ENCODE results near the gene ZBTB7C.

The ZBTB7C gene

DNA sequence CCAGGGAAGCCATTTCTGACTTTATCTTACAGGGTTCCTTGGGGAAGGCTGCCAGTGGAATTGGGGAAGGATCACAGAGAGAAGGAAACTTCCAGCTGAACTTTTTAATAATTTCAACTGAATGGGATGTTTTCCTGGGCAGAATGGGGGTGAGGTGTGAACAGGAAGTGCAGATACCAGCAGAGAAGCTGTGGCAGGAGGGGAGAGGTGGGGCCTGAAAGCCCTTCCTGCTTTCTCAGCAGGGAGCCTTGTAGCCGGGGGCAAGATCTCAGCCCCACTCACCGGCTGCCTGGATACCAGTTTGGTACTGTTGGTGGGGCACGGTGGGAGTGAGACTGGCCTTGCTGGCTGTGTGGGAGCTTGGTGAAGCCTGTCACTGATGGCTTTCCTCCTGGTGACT is 170.5 kb downstream of the ZBTB7C start:
- H3K4me3 ChIP-seq (ENCODE audit: low read length): no peak overlapping the region
- H3K27ac ChIP-seq (ENCODE audit: low read length): no peak overlapping the region
- no peaks in the 10 kb centered on the region for H3K27me3 ChIP-seq (ENCODE audit: control insufficient read depth, insufficient read depth, low read length)
- DNase-seq (ENCODE audit: low read depth, low spot score): no peak
- no peaks in the 10 kb centered on the region for H3K4me1 ChIP-seq (ENCODE audit: control insufficient read depth, insufficient read depth, low read length)
- no peaks in the 10 kb centered on the region for H3K36me3 ChIP-seq (ENCODE audit: control insufficient read depth, insufficient read depth, low read length)
- no peaks in the 10 kb centered on the region for H3K9me3 ChIP-seq (ENCODE audit: control insufficient read depth, insufficient read depth, low read length)
- no CpG with 5 or more reads among the region's 3 CpGs for WGBS (ENCODE audit: insufficient coverage, insufficient read length)

DNA sequence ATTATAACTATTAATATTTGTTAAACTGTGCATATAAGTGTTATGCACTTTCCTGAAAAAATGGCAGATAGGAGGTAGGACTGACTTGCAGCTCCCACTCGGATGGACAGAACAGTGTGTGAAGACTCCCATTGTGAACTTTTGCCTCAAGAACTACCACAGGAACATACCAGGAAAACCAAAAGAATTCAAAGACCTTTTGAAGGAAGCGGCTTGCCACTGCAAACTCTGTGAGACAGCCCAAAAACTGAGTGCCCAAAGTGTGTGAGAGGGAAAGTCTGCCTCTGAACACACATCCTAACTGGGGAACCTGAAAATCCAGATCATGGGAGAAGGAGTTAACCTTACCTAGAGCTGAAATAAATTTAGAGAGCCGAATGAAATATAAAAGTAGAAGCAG is 171.0 kb downstream of the ZBTB7C start:
- H3K36me3 ChIP-seq (ENCODE audit: control insufficient read depth, insufficient read depth, low read length): no peaks in the 10 kb centered on the region
- no CpG with 5 or more reads among the region's 3 CpGs for WGBS (ENCODE audit: insufficient coverage, insufficient read length)
- no peaks in the 10 kb centered on the region for H3K4me1 ChIP-seq (ENCODE audit: control insufficient read depth, insufficient read depth, low read length)
- no peaks in the 10 kb centered on the region for H3K9me3 ChIP-seq (ENCODE audit: control insufficient read depth, insufficient read depth, low read length)
- H3K4me3 ChIP-seq (ENCODE audit: low read length): no peak overlapping the region
- H3K27ac ChIP-seq (ENCODE audit: low read length): no peak overlapping the region
- no peaks in the 10 kb centered on the region for H3K27me3 ChIP-seq (ENCODE audit: control insufficient read depth, insufficient read depth, low read length)
- no peak for DNase-seq (ENCODE audit: low read depth, low spot score)

GRCh38 chr18:48236822-48237221 is 172.4 kb downstream of the ZBTB7C start:
- Histone ChIP-seq H3K4me3 (ENCODE audit: low read length) (no peak overlapping the region), H3K36me3 (ENCODE audit: control insufficient read depth, insufficient read depth, low read length) (0 out of 2 replicates have a peak, but pooled peaks cover 1% of the 10 kb centered on the region), H3K9me3 (ENCODE audit: control insufficient read depth, insufficient read depth, low read length) (no peaks in the 10 kb centered on the region), H3K4me1 (ENCODE audit: control insufficient read depth, insufficient read depth, low read length) (no peaks in the 10 kb centered on the region; the same call in 1 of the 2 replicates), H3K27ac (ENCODE audit: low read length) (no peak overlapping the region), H3K27me3 (ENCODE audit: control insufficient read depth, insufficient read depth, low read length) (no peaks in the 10 kb centered on the region)
- no CpG with 5 or more reads among the region's 2 CpGs for WGBS (ENCODE audit: insufficient coverage, insufficient read length)
- no peak for DNase-seq (ENCODE audit: low read depth, low spot score)

DNA sequence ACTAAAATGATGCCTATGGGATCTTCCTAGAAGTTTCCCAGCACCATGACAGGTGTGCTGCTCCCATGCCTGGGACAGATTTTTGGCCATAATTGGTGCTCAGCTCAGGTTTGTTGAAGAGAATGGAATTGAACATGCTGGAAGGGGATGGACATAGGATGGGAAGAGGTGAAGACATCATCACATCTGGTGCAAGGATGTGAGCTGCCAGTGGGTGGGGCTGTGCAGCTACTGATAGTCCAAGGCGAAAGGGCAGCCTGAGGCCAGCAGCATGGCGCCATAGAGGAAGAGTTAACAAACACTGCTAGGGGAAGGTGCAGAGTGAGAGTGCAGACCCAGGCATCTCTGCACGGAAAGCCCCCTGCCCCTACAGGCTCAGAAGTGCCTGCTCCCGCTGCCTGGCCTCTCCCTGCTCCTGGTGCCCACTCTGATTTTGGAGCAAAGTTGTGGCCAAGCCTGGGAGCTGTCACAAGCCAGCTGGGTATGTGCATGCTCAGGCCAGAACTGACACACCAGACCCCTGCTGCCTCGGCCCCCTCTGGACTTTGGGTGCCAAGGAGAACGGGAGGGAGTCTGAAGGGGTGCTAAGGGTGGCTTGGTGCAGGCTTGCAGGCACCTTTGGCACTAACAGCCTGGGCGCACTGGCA is 178.6 kb downstream of the ZBTB7C start:
- H3K9me3 ChIP-seq (ENCODE audit: control insufficient read depth, insufficient read depth, low read length): no peaks in the 10 kb centered on the region
- no peaks in the 10 kb centered on the region for H3K27me3 ChIP-seq (ENCODE audit: control insufficient read depth, insufficient read depth, low read length)
- H3K27ac ChIP-seq (ENCODE audit: low read length): no peak overlapping the region
- no peak overlapping the region for H3K4me3 ChIP-seq (ENCODE audit: low read length)
- H3K36me3 ChIP-seq (ENCODE audit: control insufficient read depth, insufficient read depth, low read length): 0 out of 2 replicates have a peak, but pooled peaks cover 2% of the 10 kb centered on the region
- no peaks in the 10 kb centered on the region; the same call in 1 of the 2 replicates for H3K4me1 ChIP-seq (ENCODE audit: control insufficient read depth, insufficient read depth, low read length)
- no CpG with 5 or more reads among the region's 7 CpGs for WGBS (ENCODE audit: insufficient coverage, insufficient read length)
- peak; percentile 48 for DNase-seq (ENCODE audit: low read depth, low spot score)

- DNase-seq (ENCODE audit: low read depth, low spot score): no peak
These were observed 179.6 kb downstream of the ZBTB7C start for GRCh38 chr18:48229552-48229981.

GRCh38 chr18:48228841-48229240 is 180.3 kb downstream of the ZBTB7C start:
- WGBS (ENCODE audit: insufficient coverage, insufficient read length): no CpG with 5 or more reads among the region's 10 CpGs
- no peak overlapping the region for H3K27ac ChIP-seq (ENCODE audit: low read length)

More at GRCh38 chr18:48229552-48229981, 179.6 kb downstream of the ZBTB7C start:
- no peaks in the 10 kb centered on the region; the same call in 1 of the 2 replicates for H3K4me1 ChIP-seq (ENCODE audit: control insufficient read depth, insufficient read depth, low read length)
- no peaks in the 10 kb centered on the region for H3K9me3 ChIP-seq (ENCODE audit: control insufficient read depth, insufficient read depth, low read length)
- 0 out of 2 replicates have a peak, but pooled peaks cover 2% of the 10 kb centered on the region for H3K36me3 ChIP-seq (ENCODE audit: control insufficient read depth, insufficient read depth, low read length)
- no peak overlapping the region for H3K4me3 ChIP-seq (ENCODE audit: low read length)
- no peak overlapping the region for H3K27ac ChIP-seq (ENCODE audit: low read length)
- H3K27me3 ChIP-seq (ENCODE audit: control insufficient read depth, insufficient read depth, low read length): no peaks in the 10 kb centered on the region
- no CpG with 5 or more reads among the region's 8 CpGs for WGBS (ENCODE audit: insufficient coverage, insufficient read length)

GRCh38 chr18:48228301-48228715 is 180.9 kb downstream of the ZBTB7C start:
- Histone ChIP-seq H3K4me3 (ENCODE audit: low read length) (no peak overlapping the region), H3K27ac (ENCODE audit: low read length) (no peak overlapping the region), H3K36me3 (ENCODE audit: control insufficient read depth, insufficient read depth, low read length) (0 out of 2 replicates have a peak, but pooled peaks cover 2% of the 10 kb centered on the region), H3K27me3 (ENCODE audit: control insufficient read depth, insufficient read depth, low read length) (no peaks in the 10 kb centered on the region), H3K4me1 (ENCODE audit: control insufficient read depth, insufficient read depth, low read length) (no peaks in the 10 kb centered on the region; the same call in 1 of the 2 replicates), H3K9me3 (ENCODE audit: control insufficient read depth, insufficient read depth, low read length) (no peaks in the 10 kb centered on the region)
- no peak for DNase-seq (ENCODE audit: low read depth, low spot score)
- WGBS (ENCODE audit: insufficient coverage, insufficient read length): no CpG with 5 or more reads among the region's 2 CpGs

More at GRCh38 chr18:48228841-48229240, 180.3 kb downstream of the ZBTB7C start:
- Histone ChIP-seq H3K9me3 (ENCODE audit: control insufficient read depth, insufficient read depth, low read length) (no peaks in the 10 kb centered on the region), H3K4me3 (ENCODE audit: low read length) (no peak overlapping the region), H3K36me3 (ENCODE audit: control insufficient read depth, insufficient read depth, low read length) (0 out of 2 replicates have a peak, but pooled peaks cover 2% of the 10 kb centered on the region), H3K27me3 (ENCODE audit: control insufficient read depth, insufficient read depth, low read length) (no peaks in the 10 kb centered on the region), H3K4me1 (ENCODE audit: control insufficient read depth, insufficient read depth, low read length) (no peaks in the 10 kb centered on the region; the same call in 1 of the 2 replicates)
- no peak for DNase-seq (ENCODE audit: low read depth, low spot score)

GRCh38 chr18:48227206-48227605 is 182.0 kb downstream of the ZBTB7C start:
- Histone ChIP-seq H3K4me3 (ENCODE audit: low read length) (no peak overlapping the region), H3K9me3 (ENCODE audit: control insufficient read depth, insufficient read depth, low read length) (no peaks in the 10 kb centered on the region), H3K27me3 (ENCODE audit: control insufficient read depth, insufficient read depth, low read length) (no peaks in the 10 kb centered on the region), H3K4me1 (ENCODE audit: control insufficient read depth, insufficient read depth, low read length) (no peaks in the 10 kb centered on the region; the same call in 1 of the 2 replicates), H3K36me3 (ENCODE audit: control insufficient read depth, insufficient read depth, low read length) (0 out of 2 replicates have a peak, but pooled peaks cover 2% of the 10 kb centered on the region), H3K27ac (ENCODE audit: low read length) (no peak overlapping the region)
- WGBS (ENCODE audit: insufficient coverage, insufficient read length): no CpG with 5 or more reads among the region's 6 CpGs
- DNase-seq (ENCODE audit: low read depth, low spot score): no peak

DNA sequence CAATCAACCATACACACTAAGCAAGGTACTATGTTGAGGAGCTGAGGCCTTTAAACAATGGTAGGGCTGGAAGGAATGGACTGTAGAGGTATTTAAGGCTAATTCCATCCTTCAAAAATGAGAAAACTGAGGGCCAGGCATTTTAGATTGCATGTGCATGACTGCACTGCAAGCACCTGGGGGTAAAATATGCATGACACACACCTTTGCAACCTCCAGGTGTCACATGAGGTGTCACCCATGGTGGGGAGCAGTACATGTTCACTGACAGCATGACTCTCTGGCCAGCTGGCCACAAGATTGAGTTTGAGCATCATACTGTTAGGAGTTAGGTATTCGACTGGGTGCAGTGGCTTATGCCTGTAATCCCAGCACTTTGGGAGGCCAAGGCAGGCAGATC is 182.8 kb downstream of the ZBTB7C start:
- H3K9me3 ChIP-seq (ENCODE audit: control insufficient read depth, insufficient read depth, low read length): no peaks in the 10 kb centered on the region
- no peak for DNase-seq (ENCODE audit: low read depth, low spot score)
- no CpG with 5 or more reads among the region's 1 CpG for WGBS (ENCODE audit: insufficient coverage, insufficient read length)
- H3K27me3 ChIP-seq (ENCODE audit: control insufficient read depth, insufficient read depth, low read length): no peaks in the 10 kb centered on the region
- no peak overlapping the region for H3K27ac ChIP-seq (ENCODE audit: low read length)
- H3K4me3 ChIP-seq (ENCODE audit: low read length): no peak overlapping the region
- no peaks in the 10 kb centered on the region for H3K36me3 ChIP-seq (ENCODE audit: control insufficient read depth, insufficient read depth, low read length)
- H3K4me1 ChIP-seq (ENCODE audit: control insufficient read depth, insufficient read depth, low read length): no peaks in the 10 kb centered on the region

DNA sequence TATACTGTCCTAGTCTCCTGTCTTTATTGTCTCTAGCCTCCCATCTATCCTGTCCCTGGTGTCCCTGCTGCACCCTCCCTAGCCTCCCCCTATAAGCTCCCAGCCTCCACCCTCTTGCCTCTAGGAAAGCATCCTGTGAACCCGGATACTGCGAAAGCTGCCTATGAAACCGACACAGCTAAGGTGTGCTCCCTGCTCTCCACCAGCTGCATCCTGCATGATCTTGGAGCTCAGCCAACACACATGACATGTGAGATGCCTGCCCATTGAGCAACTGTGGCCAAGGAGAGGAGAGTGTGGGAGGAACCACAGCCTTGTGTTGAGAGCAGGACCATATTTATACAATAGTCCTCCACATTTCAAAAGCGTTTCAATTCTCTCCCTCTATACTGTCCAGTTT is 187.1 kb downstream of the ZBTB7C start:
- no peak overlapping the region for H3K27ac ChIP-seq (ENCODE audit: low read length)
- no peak for DNase-seq (ENCODE audit: low read depth, low spot score)
- no peaks in the 10 kb centered on the region for H3K4me1 ChIP-seq (ENCODE audit: control insufficient read depth, insufficient read depth, low read length)
- H3K36me3 ChIP-seq (ENCODE audit: control insufficient read depth, insufficient read depth, low read length): no peaks in the 10 kb centered on the region
- no CpG with 5 or more reads among the region's 4 CpGs for WGBS (ENCODE audit: insufficient coverage, insufficient read length)
- no peaks in the 10 kb centered on the region for H3K27me3 ChIP-seq (ENCODE audit: control insufficient read depth, insufficient read depth, low read length)
- H3K4me3 ChIP-seq (ENCODE audit: low read length): no peak overlapping the region
- no peaks in the 10 kb centered on the region for H3K9me3 ChIP-seq (ENCODE audit: control insufficient read depth, insufficient read depth, low read length)

Measured in iPS DF 6.9 (cell line).